Ovary (tissue), 3 donors: ENCODE measurements around the gene SCAPER.

Experiments
- CTCF ChIP-seq, 3 donors: fragments of 450-650 bp in 2 of 3; fragments of 200-600 bp in 1 of 3; IDR thresholded peaks; one replicate each; pipeline versions ENCODE4 v1.5.1 to v1.8.0; 2016 to 2022; ENCODE audit warnings: antibody characterized with exemption in 3 of 3, mild to moderate bottlenecking in 1 of 3
- EP300 ChIP-seq: sonication (generic); formaldehyde crosslinking; IDR thresholded peaks from one replicate; pipeline ENCODE4 v1.6.1; 2017; ENCODE audit warnings: antibody characterized with exemption
- POLR2A ChIP-seq: fragments of 450-650 bp; IDR thresholded peaks from one replicate; pipeline ENCODE4 v1.6.1; 2017; ENCODE audit warnings: antibody characterized with exemption, mild to moderate bottlenecking, moderate library complexity
- donor health status: DM: no; HTN: no; CAD: no.

DNA sequence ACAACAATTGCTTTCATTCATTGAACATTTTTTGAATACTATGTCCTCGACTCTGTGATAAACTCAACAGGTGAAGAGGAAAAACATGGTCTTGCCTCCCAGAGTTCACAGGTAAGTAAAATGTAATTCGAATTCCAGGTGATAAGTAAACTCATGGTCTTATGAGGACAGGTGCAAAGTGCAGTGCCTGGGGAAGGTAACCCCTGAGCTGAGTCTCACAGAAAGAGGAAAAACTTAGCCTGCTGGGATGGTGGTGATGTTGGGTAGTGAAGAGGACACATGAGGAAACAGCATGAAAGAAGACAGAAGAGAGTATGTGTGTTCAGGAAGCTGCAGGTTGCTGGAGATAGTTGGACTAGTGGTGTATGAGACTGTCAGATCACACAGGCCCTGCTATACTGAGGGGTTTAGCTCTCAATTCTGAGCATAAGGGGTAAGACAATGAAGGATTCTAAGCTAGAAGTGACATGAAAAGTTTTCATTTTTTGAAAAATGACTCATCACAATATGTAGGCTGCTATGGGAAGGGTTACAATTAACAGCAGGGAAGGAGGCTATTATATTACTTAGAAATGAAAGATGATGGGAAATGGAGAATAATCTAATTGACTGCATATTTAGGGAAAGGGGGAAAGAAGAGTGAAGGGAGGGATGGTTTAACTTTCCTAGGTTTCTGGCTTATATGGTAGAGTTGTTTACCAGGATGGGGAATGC lies 457.3 kb downstream of the SCAPER start:
- no peak for TF ChIP-seq CTCF (IDR thresholded peaks at IDR 0.05)
- no peak for TF ChIP-seq POLR2A
- no peak for TF ChIP-seq EP300
